ENCODE measurements around the gene PLCL2. TPM values are rescaled to one million over a fixed set of nuclear protein-coding genes. Genes with fewer than 3 reads are reported as not detected.

PLCL2 gene
- total RNA-seq, 1 experiment from 2014 or later, result 32.1 TPM

DNA sequence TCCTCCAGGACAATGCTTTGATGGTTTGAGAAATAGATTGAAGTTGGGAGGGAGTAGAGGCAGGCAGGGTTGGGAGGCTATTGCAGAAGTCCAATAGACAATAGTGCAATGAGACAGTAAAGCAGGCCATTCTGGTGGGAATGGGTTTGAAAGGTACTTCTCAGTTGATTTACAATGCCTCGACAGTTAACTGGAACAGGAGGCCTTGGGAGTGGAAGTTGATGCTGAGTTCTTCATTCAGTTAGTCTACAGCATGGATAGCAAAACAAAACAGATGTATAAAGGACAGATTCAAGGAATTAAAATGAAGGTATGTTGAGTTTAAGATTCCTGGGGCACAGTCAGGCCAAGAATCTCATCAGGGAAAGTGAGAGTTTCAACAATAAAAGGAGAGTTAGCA is 6.8 kb upstream of the PLCL2 start:
- Histone ChIP-seq H4K8ac (replicated peaks; ENCODE audit: insufficient read length, low read depth, low read length) (no peak overlapping the region), H3K9me3 (ENCODE audit: control insufficient read depth, low read depth, low read length) (no peaks in the 10 kb centered on the region), H4K20me1 (ENCODE audit: control insufficient read depth, insufficient read depth, insufficient read length) (no peaks in the 10 kb centered on the region), H2AK5ac (ENCODE audit: insufficient read length, low read length) (no peak overlapping the region), H3K9ac (ENCODE audit: extremely low read depth, insufficient read length, low read length) (no peak overlapping the region), H3K4me2 (ENCODE audit: insufficient read depth, insufficient read length, low read length) (no peak overlapping the region), H3K79me2 (ENCODE audit: insufficient read depth, low read length) (no peaks in the 10 kb centered on the region), H2BK120ac (ENCODE audit: low read depth, low read length, poor library complexity, severe bottlenecking) (no peak overlapping the region), H3K4me1 (ENCODE audit: insufficient read depth, low read length) (no peaks in the 10 kb centered on the region), H3K27me3 (ENCODE audit: insufficient read depth, low read length) (peaks cover 6% of the 10 kb centered on the region; the same call in 1 of the 2 replicates), H3K23ac (ENCODE audit: insufficient read length, low read depth, low read length) (no peak overlapping the region), H2BK20ac (ENCODE audit: low read depth, low read length, poor library complexity, severe bottlenecking) (no peak overlapping the region), H3K23me2 (ENCODE audit: insufficient read length, low read depth, low read length, poor library complexity, severe bottlenecking) (no peaks in the 10 kb centered on the region), H3K27ac (ENCODE audit: insufficient read length, low read depth, low read length) (no peak overlapping the region), H2AFZ (ENCODE audit: low read length) (no peak overlapping the region), H3K56ac (ENCODE audit: insufficient read length, low read depth, low read length) (no peak overlapping the region), H2BK12ac (ENCODE audit: insufficient read length, low read depth, low read length) (no peak overlapping the region), H3T11ph (ENCODE audit: low read length) (no peak overlapping the region), H3K14ac (ENCODE audit: insufficient read depth, low read length) (no peak overlapping the region), H4K5ac (ENCODE audit: insufficient read length, low read depth, low read length) (no peak overlapping the region), H3K18ac (ENCODE audit: insufficient read length, low read depth, low read length) (no peak overlapping the region), H2BK5ac (ENCODE audit: insufficient read length, low read length) (no peak overlapping the region), H3K79me1 (ENCODE audit: insufficient read depth, low read depth, low read length, poor library complexity, severe bottlenecking) (no peaks in the 10 kb centered on the region), H4K91ac (ENCODE audit: insufficient read length, low read depth, low read length) (no peak overlapping the region), H3K4ac (ENCODE audit: low read depth, low read length) (no peak overlapping the region), H2BK15ac (ENCODE audit: low read depth, low read length) (no peak overlapping the region)
- Mint-ChIP-seq H3K27ac (no peak overlapping the region), H3K9me3 (no peaks in the 10 kb centered on the region), H3K4me1 (peaks cover 6 to 7% of the 10 kb centered on the region in 2 experiments), H3K4me3 (no peak overlapping the region), H3K27me3 (ENCODE audit: low read depth) (peaks cover 32% of the 10 kb centered on the region), H3K36me3 (ENCODE audit: insufficient read depth in 1 of 3, low read depth in 3 of 3) (no peaks in the 10 kb centered on the region; a peak in 1 of 7 replicates)
- TF ChIP-seq, protein P1, sequence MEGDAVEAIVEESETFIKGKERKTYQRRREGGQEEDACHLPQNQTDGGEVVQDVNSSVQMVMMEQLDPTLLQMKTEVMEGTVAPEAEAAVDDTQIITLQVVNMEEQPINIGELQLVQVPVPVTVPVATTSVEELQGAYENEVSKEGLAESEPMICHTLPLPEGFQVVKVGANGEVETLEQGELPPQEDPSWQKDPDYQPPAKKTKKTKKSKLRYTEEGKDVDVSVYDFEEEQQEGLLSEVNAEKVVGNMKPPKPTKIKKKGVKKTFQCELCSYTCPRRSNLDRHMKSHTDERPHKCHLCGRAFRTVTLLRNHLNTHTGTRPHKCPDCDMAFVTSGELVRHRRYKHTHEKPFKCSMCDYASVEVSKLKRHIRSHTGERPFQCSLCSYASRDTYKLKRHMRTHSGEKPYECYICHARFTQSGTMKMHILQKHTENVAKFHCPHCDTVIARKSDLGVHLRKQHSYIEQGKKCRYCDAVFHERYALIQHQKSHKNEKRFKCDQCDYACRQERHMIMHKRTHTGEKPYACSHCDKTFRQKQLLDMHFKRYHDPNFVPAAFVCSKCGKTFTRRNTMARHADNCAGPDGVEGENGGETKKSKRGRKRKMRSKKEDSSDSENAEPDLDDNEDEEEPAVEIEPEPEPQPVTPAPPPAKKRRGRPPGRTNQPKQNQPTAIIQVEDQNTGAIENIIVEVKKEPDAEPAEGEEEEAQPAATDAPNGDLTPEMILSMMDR (conservative IDR thresholded peaks at IDR 0.05), result no peak
- no CpG with 5 or more reads among the region's 1 CpG for WGBS (ENCODE audit: extremely low coverage, insufficient read length, low lambda C conversion rate)
- DNase-seq, result no peak
